Activated CD4-positive, CD25-positive, alpha-beta regulatory T cell (primary cell): ENCODE measurements around the gene PTOV1.

Experiments used
- DNase-seq, 4 experiments: peaks; one replicate each; lab custom pipeline; 2025; lab: John Stamatoyannopoulos, UW

PTOV1 gene

DNA sequence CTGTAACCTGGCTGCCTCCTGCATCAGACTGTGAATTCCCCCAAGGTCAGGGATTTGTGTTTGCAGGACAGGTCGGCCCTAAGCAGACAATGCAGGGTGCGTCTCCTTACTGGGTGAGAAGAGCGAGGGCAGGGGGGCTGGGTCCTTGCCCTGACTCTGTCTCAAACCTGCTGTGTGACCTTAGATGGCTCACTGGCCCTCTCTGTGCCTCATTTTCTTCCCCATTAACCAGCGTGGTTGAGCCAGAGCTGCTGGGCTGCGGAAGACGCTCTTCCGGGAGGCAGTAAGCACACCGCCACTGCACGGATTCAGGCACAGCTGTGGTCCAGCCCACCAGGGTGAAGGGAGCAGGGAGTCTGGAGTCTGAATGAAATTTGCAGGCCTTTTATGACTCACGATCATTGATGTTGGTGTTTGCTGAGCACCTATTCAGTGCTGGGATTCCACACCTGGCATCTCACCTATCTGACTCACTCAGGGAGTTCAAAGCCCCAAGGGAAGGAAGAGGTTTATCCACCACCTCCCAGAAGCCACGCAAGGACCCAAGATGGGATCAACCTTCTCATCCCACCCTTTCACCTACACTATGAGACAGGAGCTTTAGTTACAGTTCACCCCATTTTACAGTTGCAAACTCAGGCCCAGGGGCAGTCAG lies 23.7 kb downstream of the PTOV1 start:
- no peak for DNase-seq

DNA sequence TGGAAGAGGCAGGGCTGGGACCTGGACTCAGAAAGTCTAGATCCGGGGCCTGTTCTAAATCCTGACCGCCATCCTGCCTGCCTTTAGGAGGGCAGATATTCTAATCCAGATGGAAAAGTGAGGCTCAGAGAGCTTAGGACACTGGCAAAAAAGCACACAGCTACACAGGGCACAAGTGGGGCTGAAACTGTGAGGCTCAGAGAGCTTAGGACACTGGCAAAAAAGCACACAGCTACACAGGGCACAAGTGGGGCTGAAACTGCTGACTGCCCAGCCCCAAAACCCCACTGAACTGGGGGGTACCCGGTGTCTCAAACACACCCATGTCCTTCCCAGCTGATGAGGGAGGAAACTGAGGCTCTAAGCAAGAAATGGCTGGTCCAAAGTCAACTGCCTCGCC lies 24.2 kb downstream of the PTOV1 start:
- no peak for DNase-seq

DNA sequence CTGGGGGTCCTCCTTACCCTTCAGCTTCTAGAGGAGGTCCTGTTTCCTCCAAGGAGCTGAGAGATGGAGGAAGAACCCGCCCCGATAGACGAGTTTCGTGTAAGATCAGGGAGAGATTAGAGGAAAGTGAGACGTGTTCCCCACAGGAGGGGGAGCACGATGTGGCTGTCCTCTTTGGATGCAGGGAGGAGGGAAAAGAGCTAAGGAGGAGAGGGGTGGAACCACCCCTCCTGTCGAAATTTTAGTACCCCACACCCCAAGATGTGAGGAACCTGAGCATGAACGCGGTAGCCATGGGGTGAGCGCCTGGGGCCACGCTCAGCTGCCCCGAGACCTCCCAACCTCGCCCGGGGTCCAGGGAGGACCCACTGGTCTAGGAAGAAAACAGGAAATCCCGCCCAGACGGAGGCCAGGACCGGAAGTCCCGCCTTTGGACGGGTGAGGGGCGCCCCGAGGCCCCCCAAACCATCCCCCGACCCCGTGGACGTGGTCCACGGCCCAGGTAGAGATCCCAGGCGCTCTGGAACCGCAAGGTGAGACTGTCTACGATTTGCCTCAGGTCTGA lies 25.0 kb downstream of the PTOV1 start:
- peak in 3 of 4 experiments; percentile 34 to 59 (median 40) for DNase-seq

DNA sequence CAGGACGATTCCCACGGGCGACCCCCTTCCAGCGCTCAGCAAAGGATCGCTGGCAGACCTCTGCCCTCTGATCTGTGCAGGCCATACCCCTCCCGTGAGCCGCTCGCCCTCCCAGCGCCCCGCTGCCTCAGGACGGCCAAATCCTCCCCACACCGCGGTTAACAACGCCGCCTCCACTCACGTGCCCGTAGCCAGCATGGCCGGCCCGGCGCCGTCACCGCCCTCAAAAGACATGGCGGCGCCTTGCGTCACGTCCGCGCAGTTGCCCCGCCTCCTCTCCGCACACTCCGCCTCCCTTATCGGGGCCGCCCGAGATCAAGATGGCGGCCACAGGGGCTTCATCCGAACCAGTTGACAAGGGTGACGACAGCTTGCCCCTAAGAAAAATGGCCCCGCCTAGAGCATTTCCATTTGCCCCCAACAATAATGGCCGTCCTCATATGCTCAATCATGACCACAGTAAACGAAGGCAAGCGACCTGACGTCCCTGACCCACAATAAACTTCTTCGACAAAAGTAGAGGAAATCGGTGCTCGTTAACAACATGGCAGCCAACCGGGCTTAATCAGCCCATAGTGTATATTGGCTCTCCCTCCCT lies 25.6 kb downstream of the PTOV1 start:
- DNase-seq: peak; percentile 88 to 95 (median 92)

DNA sequence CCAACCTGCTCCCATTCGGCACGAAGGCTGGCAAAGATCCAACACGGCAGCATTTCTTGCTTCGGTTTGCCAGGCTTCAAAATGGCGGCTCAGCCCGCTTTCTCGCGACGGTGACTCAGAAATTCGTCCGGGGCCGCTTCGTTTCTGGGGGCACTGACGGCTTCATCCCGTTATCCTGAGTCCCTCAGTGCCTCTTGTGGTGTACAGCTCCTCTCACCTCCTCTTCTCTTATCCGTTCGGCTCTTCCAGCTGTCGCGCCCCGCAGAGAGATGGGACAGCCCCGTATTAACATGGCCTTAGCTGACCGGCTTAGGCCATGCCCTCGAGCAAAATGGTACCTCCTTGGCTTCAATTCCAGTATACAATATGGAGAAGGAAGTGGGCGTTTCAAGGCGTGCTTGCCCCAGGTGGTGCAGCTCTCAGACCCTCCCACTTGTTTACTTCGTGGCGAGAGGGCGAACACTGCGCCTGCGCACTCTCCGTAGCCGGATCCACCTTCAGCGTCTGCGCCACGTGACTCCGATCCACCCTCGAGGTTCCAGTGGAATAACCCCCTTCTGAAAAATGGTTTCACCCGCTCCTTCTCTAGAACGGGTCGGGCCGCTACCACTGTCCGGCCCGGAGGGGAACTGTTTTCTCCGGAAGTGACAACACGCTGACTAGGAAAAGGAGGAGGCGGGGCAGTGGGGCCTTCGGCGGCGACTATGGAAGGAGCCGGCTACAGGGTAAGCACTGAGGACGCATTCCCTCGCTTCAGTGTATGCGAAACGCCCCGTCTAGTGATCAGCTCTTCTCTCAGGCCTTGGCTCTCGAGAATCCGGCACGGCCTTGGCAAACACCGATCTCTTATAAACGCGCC lies 26.3 kb downstream of the PTOV1 start, which contains the start of the genes AKT1S1 and TBC1D17:
Gene AKT1S1 (minus strand): TSS at position 336 of the 859 bp plus-strand sequence. CDS start 4,060 bp downstream, outside the sequence.
Gene TBC1D17 (plus strand): TSS at position 683 of the 859 bp plus-strand sequence. CDS start 22 bp downstream, at position 705.
- peak; percentile 93 to 95 (median 94) for DNase-seq

DNA sequence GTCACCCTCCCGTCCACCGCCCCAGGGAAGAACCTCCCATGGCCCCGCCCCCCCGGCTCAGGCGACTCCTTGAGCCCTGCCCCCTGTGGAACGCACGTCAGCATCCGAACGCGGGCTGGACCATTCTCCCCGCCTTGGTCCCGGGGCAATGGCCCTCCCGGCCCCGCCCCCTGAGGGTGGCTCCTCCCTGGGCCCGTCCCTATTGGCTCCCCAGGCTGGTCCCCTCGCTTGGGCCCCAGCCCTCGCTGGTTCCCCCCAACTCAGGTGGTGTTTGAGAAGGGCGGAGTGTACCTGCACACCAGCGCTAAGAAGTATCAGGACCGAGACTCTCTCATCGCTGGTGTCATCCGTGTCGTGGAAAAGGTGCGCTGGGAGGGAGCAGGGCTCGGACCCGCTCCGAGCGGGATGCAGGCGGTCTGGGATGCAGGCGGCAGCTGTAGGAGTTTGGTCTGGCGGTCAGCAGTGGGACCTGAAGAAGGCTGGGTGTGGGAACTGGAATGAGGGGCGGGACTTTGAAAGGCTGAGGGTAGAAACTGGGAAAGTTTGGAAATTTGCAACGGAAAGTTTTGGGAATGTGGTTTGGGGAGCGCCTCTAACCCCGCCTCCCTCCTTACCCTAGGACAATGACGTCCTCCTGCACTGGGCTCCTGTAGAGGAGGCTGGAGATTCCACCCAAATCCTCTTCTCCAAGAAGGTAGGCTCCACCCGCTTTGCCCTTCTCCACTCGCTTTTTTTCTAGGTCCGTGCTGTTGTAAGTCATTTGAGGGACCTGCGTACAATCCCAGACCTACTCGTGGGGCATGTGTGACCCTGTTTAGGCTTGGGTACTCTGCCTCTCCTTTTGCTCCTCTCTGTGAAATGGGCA lies 27.2 kb downstream of the PTOV1 start:
- DNase-seq: peak; percentile 95 to 98 (median 98)

DNA sequence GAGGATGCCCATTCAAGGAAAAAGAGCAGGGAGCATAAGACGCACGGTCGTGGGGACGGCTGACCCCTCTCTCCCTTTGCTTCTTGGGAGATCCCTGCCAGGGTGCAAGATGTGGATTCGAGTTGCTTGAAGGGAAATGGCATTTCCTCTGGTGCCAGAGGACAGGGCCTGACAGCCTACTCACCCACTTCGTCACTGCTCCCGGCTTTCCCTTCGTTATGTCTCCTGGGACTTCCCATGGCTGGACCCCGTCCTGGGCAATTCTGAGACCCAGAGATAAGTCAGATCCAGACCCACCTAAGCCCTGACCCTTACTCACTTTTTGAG lies 27.7 kb downstream of the PTOV1 start:
- no peak for DNase-seq

DNA sequence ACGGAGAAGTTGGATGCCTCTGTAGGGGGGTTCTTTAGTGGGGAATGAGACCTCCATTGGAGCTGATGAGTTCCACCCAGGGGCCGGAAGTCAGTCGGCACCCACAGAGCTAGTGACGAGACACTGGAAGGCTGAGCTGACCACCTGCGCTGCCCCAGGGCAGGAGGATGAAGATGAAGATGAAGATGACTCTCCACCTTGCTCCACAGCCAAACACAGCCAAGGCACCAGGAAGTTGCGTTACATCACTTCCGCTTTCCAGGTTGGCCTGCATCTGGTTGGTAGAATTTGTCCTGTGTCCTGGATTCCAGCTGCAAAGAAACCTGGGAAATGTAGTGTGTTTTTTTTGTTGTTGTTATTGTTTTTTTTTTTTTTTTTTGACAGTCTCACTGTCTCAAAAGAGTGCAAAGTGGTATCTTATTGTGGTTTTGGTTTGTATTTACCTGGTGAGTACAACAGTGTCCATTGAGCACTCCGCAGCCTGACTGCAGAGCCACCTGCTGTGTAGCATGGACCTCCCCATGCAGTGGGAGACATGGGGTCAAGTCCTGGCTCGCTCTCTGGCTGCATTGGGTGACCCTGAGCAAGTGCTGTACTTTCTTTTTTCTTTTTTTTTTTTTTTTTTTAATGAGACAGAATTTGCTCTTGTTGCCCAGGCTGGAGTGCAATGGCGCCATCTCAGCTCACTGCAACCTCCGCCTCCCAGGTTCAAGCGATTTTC lies 28.4 kb downstream of the PTOV1 start:
- no peak for DNase-seq

DNA sequence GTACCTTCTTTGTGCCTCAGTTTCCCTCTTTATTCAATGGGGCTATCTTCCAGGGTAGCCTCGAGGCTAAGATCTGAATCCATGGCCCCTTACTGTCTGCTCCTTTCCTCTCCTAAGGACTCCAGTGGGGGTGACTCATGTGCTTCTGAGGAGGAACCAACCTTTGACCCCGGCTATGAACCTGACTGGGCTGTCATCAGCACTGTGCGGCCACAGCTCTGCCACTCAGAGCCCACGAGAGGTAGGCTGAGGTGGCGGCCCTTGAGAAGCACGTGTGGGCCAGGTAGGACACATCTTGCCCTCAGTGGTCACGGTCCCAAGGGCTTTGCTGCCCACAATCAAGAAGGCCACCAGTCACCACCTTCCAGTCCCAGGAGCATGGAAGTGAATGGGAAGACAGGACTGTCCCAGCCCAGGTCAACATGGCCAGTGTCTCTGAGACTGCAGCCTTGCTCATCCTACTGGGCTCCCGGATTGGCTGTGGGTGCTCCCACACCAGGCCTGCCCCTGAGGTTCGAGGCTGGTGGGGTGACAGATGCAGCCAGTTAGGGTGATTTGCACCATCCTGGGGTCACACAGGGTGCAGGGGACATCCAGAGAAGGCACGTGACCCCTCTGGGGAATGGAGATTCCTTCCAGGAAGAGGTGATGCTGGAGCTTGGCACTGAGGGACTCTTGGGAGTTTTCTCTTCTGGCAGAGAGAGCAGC lies 29.4 kb downstream of the PTOV1 start:
- DNase-seq: no peak

DNA sequence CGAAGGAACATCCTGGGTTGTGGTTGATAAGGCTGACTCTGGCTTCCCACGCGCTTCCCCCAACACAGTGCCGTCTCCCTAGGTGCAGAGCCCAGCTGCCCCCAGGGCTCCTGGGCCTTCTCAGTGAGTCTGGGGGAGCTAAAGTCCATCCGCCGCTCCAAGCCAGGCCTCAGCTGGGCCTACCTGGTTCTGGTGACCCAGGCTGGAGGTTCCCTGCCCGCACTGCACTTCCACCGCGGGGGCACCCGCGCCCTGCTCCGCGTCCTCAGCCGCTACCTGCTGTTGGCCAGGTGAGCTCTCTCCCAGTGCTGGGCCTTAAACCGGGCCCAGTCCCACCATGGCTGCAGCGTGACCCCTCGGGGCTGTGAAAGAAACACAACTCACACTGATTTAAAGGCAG lies 30.2 kb downstream of the PTOV1 start:
- DNase-seq: no peak

DNA sequence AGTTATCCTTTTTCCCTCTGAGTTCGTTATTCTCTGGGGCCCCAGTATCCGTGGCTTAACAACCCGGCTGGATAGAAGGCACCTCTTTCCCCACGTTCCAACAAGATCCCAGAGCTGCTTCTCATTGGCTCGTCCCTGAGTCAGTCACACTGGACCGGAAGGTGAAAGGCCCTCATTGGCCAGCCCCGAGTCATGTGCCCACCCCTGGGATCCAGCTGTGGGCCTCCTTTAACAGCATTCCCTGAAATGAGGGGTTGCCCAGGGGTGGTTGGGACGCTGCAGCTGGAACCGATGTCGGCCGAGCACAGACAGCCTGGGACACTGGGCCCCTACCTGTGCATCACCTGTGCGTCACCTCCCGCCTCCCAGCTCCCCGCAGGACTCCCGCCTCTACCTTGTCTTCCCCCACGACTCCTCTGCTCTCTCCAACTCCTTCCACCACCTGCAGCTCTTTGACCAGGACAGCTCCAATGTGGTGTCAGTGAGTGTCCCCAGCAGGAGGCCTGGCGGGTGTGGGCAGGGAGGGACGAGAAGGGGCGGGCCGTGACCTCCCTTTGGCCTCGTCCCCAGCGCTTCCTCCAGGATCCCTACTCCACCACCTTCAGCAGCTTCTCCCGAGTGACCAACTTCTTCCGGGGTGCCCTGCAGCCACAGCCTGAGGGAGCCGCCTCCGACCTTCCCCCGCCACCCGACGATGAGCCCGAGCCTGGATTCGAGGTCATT lies 30.9 kb downstream of the PTOV1 start:
- no peak for DNase-seq

DNA sequence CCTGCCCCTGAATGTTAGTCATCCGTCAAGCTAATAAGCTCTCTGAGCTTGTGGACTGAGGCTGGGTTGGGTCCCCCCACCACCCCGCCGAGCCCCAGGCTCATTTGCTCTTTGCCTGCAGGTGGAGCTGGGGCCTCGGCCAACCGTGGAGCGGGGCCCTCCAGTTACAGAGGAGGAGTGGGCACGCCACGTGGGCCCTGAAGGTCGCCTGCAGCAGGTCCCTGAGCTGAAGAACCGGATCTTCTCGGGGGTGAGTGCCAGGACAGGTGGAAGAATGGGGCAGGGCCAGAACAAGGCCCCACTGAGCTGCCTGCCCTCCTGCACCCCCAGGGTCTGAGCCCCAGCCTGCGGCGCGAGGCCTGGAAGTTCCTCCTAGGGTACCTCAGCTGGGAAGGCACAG lies 31.7 kb downstream of the PTOV1 start:
- no peak for DNase-seq

DNA sequence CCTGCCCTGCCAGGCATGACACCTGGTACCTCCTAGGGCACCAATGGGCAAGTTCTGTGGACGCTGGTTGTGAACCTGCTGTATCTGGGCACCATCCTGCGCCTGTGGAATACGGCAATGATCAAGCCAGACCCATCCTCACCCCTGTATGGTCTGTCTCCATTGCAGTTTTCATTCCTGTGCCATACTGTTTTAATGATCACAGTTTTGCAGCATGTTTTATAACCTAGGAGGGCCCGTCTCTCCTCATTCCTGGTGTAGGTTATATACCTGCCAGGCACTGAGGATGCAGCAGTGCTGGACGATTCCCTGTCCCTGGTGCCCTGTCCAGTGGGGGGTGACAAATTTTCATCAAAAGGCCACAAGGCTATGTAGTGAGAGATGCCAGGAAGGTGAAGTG lies 32.1 kb downstream of the PTOV1 start:
- no peak for DNase-seq

DNA sequence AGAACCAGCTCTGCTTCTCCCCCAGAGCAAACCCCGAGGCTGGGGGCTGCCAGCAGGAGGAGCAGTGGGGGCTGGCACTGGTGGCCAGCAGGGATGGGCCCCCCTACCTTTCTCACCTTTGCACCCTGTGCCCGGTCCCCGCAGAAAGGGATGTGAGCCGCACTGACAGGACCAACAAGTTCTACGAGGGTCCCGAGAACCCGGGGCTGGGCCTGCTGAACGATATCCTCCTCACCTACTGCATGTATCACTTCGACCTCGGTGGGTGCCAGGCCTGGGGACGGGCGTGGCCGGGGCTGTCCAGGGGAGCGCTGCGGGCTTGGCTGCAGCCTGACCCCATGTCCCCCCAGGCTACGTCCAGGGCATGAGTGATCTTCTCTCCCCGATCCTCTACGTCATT lies 33.1 kb downstream of the PTOV1 start:
- no peak for DNase-seq

DNA sequence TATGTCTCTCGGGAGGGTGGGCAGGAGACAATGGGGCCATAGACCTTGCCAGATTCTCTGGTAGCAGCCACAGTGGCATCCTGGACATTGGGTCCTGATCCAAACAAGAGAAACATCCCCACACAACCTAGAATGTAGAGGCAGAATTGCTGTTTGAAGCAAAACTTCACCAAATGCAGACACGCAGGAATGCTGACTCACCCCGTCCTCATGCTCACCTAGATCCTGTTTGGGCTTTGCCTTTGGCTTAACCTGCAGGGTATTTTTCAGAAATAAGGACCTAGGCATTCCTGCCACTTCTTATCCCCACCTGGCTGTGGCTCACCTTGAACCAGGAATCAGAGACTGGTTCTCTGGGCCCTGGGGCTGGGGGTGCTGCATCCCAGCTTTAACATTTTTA lies 33.8 kb downstream of the PTOV1 start:
- no peak for DNase-seq

DNA sequence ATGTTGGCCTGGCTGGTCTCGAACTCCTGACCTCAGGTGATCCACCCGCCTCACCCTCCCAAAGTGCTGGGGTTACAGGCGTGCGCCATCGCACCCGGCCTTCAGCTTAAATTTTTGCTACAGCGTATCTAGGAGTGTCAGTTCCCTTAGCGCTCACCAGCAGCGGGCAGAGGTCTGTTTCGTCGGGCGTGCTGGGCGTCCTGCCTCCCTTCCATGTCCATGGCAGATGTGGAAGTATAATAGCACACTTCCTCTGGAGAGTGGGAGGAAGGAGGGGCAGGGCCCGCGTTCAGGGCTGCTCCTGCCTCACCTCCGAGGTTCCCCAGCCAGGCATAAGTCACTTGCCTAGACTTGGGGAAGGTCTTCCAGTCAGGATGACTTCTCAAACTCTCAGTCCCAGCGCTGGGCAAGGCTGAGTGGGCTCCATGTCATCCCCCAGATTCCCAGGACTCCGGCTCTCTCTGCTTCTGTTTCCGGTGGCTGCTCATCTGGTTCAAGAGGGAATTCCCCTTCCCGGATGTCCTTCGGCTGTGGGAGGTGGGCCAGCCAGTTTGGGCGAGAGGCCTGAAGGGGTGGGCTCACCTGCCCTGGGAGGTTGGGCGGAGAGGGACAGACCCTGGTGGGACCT lies 36.2 kb downstream of the PTOV1 start:
- no peak for DNase-seq

DNA sequence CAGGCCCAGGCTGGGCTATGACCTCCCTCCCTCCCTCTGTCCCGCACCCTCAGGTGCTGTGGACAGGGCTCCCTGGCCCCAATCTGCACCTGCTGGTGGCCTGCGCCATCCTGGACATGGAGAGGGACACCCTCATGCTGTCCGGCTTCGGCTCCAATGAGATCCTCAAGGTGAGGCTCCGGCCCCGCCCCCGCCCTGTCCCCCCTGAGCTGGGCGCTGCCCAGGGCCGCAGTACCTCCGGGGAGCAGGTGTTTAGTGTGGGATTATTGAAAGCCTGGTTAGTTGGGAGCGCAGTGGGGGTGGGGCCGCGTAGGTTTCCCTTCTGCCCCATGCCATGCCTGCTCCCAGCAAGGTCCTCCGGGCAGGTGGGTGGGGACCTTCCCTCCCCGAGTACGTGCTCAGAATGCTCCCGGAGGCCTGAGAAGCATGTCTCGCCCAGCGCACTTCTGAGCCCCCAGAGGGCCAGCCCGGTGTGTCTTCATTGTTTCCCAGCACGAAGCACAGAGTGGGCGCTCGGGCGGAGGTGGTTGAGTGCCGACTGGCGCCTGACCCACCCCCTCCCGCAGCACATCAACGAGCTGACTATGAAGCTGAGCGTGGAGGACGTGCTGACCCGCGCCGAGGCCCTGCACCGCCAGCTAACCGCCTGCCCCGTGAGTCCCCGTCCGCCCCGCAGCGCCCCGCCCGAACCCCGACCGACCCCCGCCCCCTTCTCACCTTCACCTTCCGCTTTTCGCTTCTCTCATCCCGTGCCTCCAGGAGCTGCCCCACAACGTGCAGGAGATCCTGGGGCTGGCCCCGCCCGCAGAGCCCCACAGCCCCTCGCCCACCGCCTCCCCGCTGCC lies 36.9 kb downstream of the PTOV1 start:
- no peak for DNase-seq

DNA sequence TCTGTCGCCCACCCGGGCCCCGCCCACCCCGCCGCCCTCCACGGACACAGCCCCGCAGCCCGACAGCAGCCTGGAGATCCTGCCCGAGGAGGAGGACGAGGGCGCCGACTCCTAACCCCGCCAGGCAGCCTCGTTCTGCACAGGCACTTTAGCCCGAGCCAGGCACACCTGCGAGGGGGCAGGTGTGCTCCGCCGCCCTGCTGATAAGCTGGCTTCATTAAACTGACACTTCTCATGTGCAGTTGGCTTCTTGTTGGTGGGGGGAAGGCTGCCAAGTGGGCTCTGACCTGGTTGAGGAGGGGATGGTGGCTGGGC lies 37.5 kb downstream of the PTOV1 start:
- DNase-seq: no peak
